Right atrium auricular region (tissue), 2 donors: ENCODE data around the gene PDZD7. TPM values are rescaled to one million over a fixed set of nuclear protein-coding genes. Genes with fewer than 3 reads are reported as not detected.

Experiments used
- DNase-seq: peaks from one replicate; pipeline ENCODE4 v3.0.0-alpha.2; 2019; ENCODE audit warnings: low spot score
- H3K27ac ChIP-seq, 2 donors: fragments of 200-600 bp; sonication (generic); 1 replicate in 1 of 2; 2 replicates in 1 of 2; pipeline ENCODE4 v1.5.1; 2016 to 2019
- H3K27me3 ChIP-seq, 2 donors: fragments of 200-600 bp; sonication (generic); one replicate each; pipeline versions ENCODE4 v1.5.1 to v1.6.0; 2017 to 2019
- H3K36me3 ChIP-seq: fragments of 200-600 bp; sonication (generic); one replicate; pipeline ENCODE4 v1.5.1; 2016
- H3K4me1 ChIP-seq, 2 donors: fragments of 200-600 bp; sonication (generic); one replicate each; pipeline versions ENCODE4 v1.5.1 to v1.6.0; 2017 to 2019
- H3K4me3 ChIP-seq, 2 donors: fragments of 200-600 bp; sonication (generic); 1 replicate in 1 of 2; 2 replicates in 1 of 2; pipeline ENCODE4 v1.5.1; 2017 to 2019; ENCODE audit warnings: mild to moderate bottlenecking in 1 of 2, moderate library complexity in 1 of 2
- H3K9me3 ChIP-seq, 2 donors: fragments of 200-600 bp; sonication (generic); one replicate each; pipeline ENCODE4 v1.5.1; 2019
- CTCF ChIP-seq, 2 donors: fragments of 200-600 bp; sonication (generic); IDR thresholded peaks; one replicate each; pipeline ENCODE4 v1.5.1; 2019; ENCODE audit warnings: antibody characterized with exemption in 2 of 2
- total RNA-seq, 2 donors: library from RNA; depleted of rRNA; stranded (reverse); fragments of >200 nt; gene quantifications; one replicate each; pipeline ENCODE4 v1.1.0, GENCODE V29; 2016

Gene PDZD7
- total RNA-seq, 2 donors from 2014 or later = 0.59 to 1.3 TPM

- no peaks in the 10 kb centered on the region for H3K9me3 ChIP-seq
- peak overlapping the region; percentile 82 to 83 for H3K27ac ChIP-seq
- DNase-seq = no peak
- H3K36me3 ChIP-seq = peaks cover 37% of the 10 kb centered on the region
- peak overlapping the region; percentile 91 to 94 for H3K4me3 ChIP-seq
- peaks cover 0 to 22% of the 10 kb centered on the region in 2 donors for H3K4me1 ChIP-seq
- no peaks in the 10 kb centered on the region for H3K27me3 ChIP-seq
- no peak for TF ChIP-seq CTCF (IDR thresholded peaks at IDR 0.05)
These were observed 43.3 kb downstream of the PDZD7 start for GRCh38 chr10:100987685-100988049.

GRCh38 chr10:100986952-100987684 is 43.8 kb downstream of the PDZD7 start, which contains the start of the genes MRPL43 and TWNK:
TSS of gene MRPL43 (minus strand) at chr10:100987497. CDS start at chr10:100987443, 54 bp downstream.
TSS of gene TWNK (plus strand) at chr10:100987543. CDS start at chr10:100988211, 668 bp downstream.
- Histone ChIP-seq H3K9me3 (no peaks in the 10 kb centered on the region), H3K27me3 (no peaks in the 10 kb centered on the region), H3K4me3 (peak within 1 kb of the TSS; percentile 91 to 94), H3K4me1 (peaks cover 0 to 22% of the 10 kb centered on the region in 2 donors), H3K27ac (peak within 1 kb of the TSS; percentile 82 to 83), H3K36me3 (peaks cover 37% of the 10 kb centered on the region)
- no peak for TF ChIP-seq CTCF (IDR thresholded peaks at IDR 0.05)
- peak; percentile 82 for DNase-seq

- H3K4me1 ChIP-seq = peaks cover 0 to 22% of the 10 kb centered on the region in 2 donors
- H3K9me3 ChIP-seq = no peaks in the 10 kb centered on the region
- TF ChIP-seq CTCF (IDR thresholded peaks at IDR 0.05) = no peak
- peak overlapping the region; percentile 82 to 83 for H3K27ac ChIP-seq
- DNase-seq = no peak
- peaks cover 35% of the 10 kb centered on the region for H3K36me3 ChIP-seq
- H3K27me3 ChIP-seq = no peaks in the 10 kb centered on the region
- H3K4me3 ChIP-seq = peak overlapping the region; percentile 91 to 94
These were observed 44.3 kb downstream of the PDZD7 start for GRCh38 chr10:100986623-100986951.

- no peak for DNase-seq
- H3K4me1 ChIP-seq = peaks cover 0 to 22% of the 10 kb centered on the region in 2 donors
- H3K27me3 ChIP-seq = no peaks in the 10 kb centered on the region
- H3K27ac ChIP-seq = no peak overlapping the region
- H3K9me3 ChIP-seq = no peaks in the 10 kb centered on the region
- H3K36me3 ChIP-seq = peaks cover 28% of the 10 kb centered on the region
- H3K4me3 ChIP-seq = no peak overlapping the region
- TF ChIP-seq CTCF (IDR thresholded peaks at IDR 0.05) = no peak
These were observed 45.6 kb downstream of the PDZD7 start for GRCh38 chr10:100985336-100985735.

- peaks cover 28% of the 10 kb centered on the region for H3K36me3 ChIP-seq
These were observed 46.2 kb downstream of the PDZD7 start for GRCh38 chr10:100984672-100985177.

More at GRCh38 chr10:100984672-100985177, 46.2 kb downstream of the PDZD7 start:
- TF ChIP-seq CTCF (IDR thresholded peaks at IDR 0.05) = no peak
- DNase-seq = no peak
- Histone ChIP-seq H3K4me3 (no peak overlapping the region), H3K4me1 (peaks cover 0 to 22% of the 10 kb centered on the region in 2 donors), H3K27me3 (no peaks in the 10 kb centered on the region), H3K27ac (no peak overlapping the region), H3K9me3 (no peaks in the 10 kb centered on the region)
